ENCODE data around the gene ADK. TPM values are rescaled to one million over a fixed set of nuclear protein-coding genes. Genes with fewer than 3 reads are reported as not detected.

ADK gene
- total RNA-seq, 2 experiments from 2014 or later: 56.5 to 57.4 TPM

DNA sequence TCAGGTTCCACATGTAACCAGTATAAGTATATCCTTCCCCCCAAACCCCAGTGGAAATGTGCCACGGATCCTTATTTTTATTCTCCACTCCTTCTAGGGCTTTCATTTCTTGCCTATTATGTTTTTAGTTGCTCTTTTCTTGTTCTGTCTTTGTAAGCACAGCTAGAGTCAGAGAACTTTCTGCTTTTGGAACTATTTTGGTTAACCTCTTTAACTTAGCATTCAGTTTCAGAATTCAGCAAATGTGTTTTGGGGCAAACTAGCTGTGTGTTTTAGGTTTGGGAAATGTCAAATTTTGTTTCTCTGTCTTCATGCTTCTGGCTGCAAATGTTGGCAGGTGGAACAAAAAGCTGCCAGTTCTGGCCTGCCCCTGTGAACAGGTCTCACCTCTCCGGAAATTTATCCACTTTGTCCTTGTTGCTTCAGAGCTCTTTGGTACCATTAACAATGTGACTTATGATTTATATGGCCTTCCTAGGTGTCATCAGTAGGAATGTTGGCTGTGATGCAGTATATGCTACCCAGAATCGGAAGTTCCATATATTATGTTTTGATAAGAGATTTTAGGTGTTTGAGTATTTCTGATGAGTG is 156.1 kb downstream of the ADK start:
- H3K36me3 Mint-ChIP-seq: peaks cover 16% of the 10 kb centered on the region
- no peaks in the 10 kb centered on the region for H3K27me3 Mint-ChIP-seq
- H3K4me3 Mint-ChIP-seq: no peak overlapping the region
- H3K27ac Mint-ChIP-seq: no peak overlapping the region
- peaks cover 16% of the 10 kb centered on the region for H3K4me1 Mint-ChIP-seq
- DNase-seq: no peak
- no peaks in the 10 kb centered on the region for H3K9me3 Mint-ChIP-seq

- DNase-seq: no peak
- Mint-ChIP-seq H3K9me3 (no peaks in the 10 kb centered on the region), H3K27me3 (no peaks in the 10 kb centered on the region), H3K27ac (no peak overlapping the region), H3K36me3 (peaks cover 21% of the 10 kb centered on the region), H3K4me3 (no peak overlapping the region), H3K4me1 (peaks cover 14% of the 10 kb centered on the region)
Measured at GRCh38 chr10:74310652-74311257, 159.7 kb downstream of the ADK start.

DNA sequence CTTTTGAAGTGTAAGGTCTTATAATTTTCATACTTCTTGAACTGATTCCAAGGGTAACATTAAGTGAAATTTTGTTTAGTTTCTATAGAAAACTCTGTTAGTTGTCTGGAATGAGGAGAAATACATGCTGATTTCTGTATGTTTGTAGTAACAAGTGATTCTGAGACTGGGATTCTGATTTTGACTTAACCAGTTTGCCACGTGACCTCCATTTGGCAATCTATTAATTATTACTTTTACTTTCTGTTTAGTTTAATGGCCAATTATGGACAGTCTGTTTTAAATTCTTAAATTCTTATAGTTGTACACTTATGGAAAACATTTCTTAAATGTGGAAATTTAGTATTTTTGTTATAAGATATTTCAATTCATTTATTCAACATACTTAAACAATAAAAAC is 163.1 kb downstream of the ADK start:
- peaks cover 7% of the 10 kb centered on the region for H3K4me1 Mint-ChIP-seq
- no peak overlapping the region for H3K4me3 Mint-ChIP-seq
- H3K27me3 Mint-ChIP-seq: no peaks in the 10 kb centered on the region
- H3K36me3 Mint-ChIP-seq: peaks cover 38% of the 10 kb centered on the region
- no peak for DNase-seq
- peaks cover 3% of the 10 kb centered on the region for H3K9me3 Mint-ChIP-seq
- H3K27ac Mint-ChIP-seq: no peak overlapping the region

DNA sequence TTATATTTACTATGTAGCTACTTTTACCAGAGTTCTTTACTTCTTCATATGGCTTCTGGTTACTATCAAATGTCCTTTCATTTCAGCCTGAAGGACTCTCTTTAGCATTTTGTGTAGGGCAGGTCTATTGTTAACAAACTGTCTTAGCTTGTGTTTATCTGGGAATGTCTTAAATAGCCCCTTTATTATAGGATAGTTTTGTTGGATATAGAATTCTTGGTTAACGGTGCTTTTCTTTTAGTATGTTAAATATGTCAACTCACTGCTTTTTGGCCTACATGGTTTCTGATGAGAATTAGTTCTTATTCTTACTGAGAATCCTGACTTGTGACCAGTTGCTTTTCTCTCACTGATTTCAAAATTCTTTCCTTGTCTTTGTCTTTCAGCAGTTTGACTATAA is 169.0 kb downstream of the ADK start:
- no peaks in the 10 kb centered on the region for H3K27me3 Mint-ChIP-seq
- no peak overlapping the region for H3K4me3 Mint-ChIP-seq
- H3K27ac Mint-ChIP-seq: no peak overlapping the region
- H3K9me3 Mint-ChIP-seq: peaks cover 23% of the 10 kb centered on the region
- peaks cover 6% of the 10 kb centered on the region for H3K4me1 Mint-ChIP-seq
- no peak for DNase-seq
- H3K36me3 Mint-ChIP-seq: peaks cover 72% of the 10 kb centered on the region

DNA sequence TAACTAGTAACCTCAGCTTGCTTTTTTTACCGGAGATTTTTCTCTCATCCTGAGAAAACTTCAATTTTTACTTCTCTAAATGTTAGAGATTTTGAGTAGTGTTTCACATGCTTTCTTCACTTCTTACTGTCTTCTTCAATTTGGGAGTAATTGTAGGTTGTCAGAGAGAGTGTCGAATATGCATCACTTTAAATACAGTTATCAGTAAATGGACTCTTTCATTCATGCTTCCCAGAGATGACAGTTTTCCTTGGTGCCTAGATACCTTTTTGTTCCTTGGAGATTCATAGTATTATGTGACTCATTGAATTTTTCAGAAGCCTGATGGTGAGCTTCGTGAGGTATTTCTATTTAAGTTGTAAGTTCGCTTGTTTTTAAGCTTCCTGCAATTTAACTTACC is 169.7 kb downstream of the ADK start:
- H3K36me3 Mint-ChIP-seq: peaks cover 73% of the 10 kb centered on the region
- DNase-seq: no peak
- no peak overlapping the region for H3K27ac Mint-ChIP-seq
- H3K4me3 Mint-ChIP-seq: no peak overlapping the region
- H3K27me3 Mint-ChIP-seq: no peaks in the 10 kb centered on the region
- H3K4me1 Mint-ChIP-seq: peaks cover 6% of the 10 kb centered on the region
- H3K9me3 Mint-ChIP-seq: peaks cover 23% of the 10 kb centered on the region

DNA sequence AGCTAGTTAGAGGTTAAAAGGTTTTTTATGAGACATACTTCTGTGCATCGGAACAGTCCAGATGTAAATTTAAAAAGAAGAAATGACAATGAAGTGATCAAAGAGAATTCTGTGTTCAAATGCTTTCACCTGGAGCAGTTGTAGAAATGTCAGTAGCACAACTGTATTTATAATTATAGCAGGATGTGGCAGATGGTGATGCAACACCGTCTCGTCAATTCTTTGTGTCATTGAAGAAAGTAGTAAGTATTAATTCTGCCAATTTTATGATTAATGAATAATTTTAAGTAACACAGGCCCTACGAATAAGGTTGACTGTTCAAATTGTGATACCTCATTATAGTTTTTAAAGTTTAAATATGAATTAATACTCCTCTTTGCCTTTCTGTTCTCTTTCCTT is 171.1 kb downstream of the ADK start:
- H3K27ac Mint-ChIP-seq: no peak overlapping the region
- no peak for DNase-seq
- H3K27me3 Mint-ChIP-seq: no peaks in the 10 kb centered on the region
- H3K9me3 Mint-ChIP-seq: peaks cover 26% of the 10 kb centered on the region
- H3K36me3 Mint-ChIP-seq: peaks cover 66% of the 10 kb centered on the region
- peaks cover 8% of the 10 kb centered on the region for H3K4me1 Mint-ChIP-seq
- no peak overlapping the region for H3K4me3 Mint-ChIP-seq

GRCh38 chr10:74322565-74322964 is 171.5 kb downstream of the ADK start:
- Mint-ChIP-seq H3K27ac (peak overlapping the region; percentile 55), H3K36me3 (peaks cover 63% of the 10 kb centered on the region), H3K9me3 (peaks cover 26% of the 10 kb centered on the region), H3K27me3 (no peaks in the 10 kb centered on the region), H3K4me3 (no peak overlapping the region), H3K4me1 (peaks cover 11% of the 10 kb centered on the region)
- no peak for DNase-seq

- H3K27ac Mint-ChIP-seq: no peak overlapping the region
- H3K4me3 Mint-ChIP-seq: no peak overlapping the region
- no peak for DNase-seq
- no peaks in the 10 kb centered on the region for H3K27me3 Mint-ChIP-seq
- peaks cover 45% of the 10 kb centered on the region for H3K36me3 Mint-ChIP-seq
- peaks cover 5% of the 10 kb centered on the region for H3K9me3 Mint-ChIP-seq
- peaks cover 9% of the 10 kb centered on the region for H3K4me1 Mint-ChIP-seq
Measured at GRCh38 chr10:74328388-74328787, 177.4 kb downstream of the ADK start.

GRCh38 chr10:74329873-74330272 is 178.9 kb downstream of the ADK start:
- H3K27me3 Mint-ChIP-seq: no peaks in the 10 kb centered on the region
- peaks cover 38% of the 10 kb centered on the region for H3K36me3 Mint-ChIP-seq
- H3K27ac Mint-ChIP-seq: no peak overlapping the region
- no peak for DNase-seq
- peaks cover 3% of the 10 kb centered on the region for H3K9me3 Mint-ChIP-seq
- H3K4me3 Mint-ChIP-seq: no peak overlapping the region
- peaks cover 15% of the 10 kb centered on the region for H3K4me1 Mint-ChIP-seq

GRCh38 chr10:74330646-74331045 is 179.6 kb downstream of the ADK start:
- no peak for DNase-seq
- Mint-ChIP-seq H3K27me3 (no peaks in the 10 kb centered on the region), H3K27ac (no peak overlapping the region), H3K4me1 (peaks cover 15% of the 10 kb centered on the region), H3K9me3 (peaks cover 3% of the 10 kb centered on the region), H3K4me3 (no peak overlapping the region), H3K36me3 (peaks cover 35% of the 10 kb centered on the region)

- no peak overlapping the region for H3K27ac Mint-ChIP-seq
Measured at GRCh38 chr10:74332398-74332797, 181.4 kb downstream of the ADK start.

DNA sequence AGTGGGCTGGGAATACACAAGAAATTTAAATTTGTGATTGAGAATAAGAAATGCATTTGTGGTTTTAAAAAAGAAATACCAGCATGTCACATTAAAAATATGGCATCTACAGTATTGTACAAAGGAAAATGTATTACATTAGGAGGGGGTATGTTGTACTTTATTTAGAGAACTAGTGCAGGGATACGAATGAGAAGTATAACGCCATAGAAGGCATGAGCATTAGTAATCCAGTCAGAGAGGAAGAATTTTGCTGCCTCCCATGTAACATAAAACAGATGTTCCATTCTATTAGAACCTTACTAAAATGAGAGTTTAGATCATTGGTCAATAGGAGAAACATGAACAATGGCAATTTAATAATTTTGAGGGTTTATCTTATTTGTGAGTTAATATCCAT is 182.2 kb downstream of the ADK start:
- H3K36me3 Mint-ChIP-seq: peaks cover 32% of the 10 kb centered on the region
- DNase-seq: no peak
- H3K27me3 Mint-ChIP-seq: no peaks in the 10 kb centered on the region
- no peaks in the 10 kb centered on the region for H3K9me3 Mint-ChIP-seq
- H3K27ac Mint-ChIP-seq: no peak overlapping the region
- no peak overlapping the region for H3K4me3 Mint-ChIP-seq
- peaks cover 15% of the 10 kb centered on the region for H3K4me1 Mint-ChIP-seq

More at GRCh38 chr10:74332398-74332797, 181.4 kb downstream of the ADK start:
- Mint-ChIP-seq H3K4me3 (no peak overlapping the region), H3K9me3 (no peaks in the 10 kb centered on the region), H3K27me3 (no peaks in the 10 kb centered on the region), H3K4me1 (peaks cover 15% of the 10 kb centered on the region), H3K36me3 (peaks cover 32% of the 10 kb centered on the region)
- no peak for DNase-seq

DNA sequence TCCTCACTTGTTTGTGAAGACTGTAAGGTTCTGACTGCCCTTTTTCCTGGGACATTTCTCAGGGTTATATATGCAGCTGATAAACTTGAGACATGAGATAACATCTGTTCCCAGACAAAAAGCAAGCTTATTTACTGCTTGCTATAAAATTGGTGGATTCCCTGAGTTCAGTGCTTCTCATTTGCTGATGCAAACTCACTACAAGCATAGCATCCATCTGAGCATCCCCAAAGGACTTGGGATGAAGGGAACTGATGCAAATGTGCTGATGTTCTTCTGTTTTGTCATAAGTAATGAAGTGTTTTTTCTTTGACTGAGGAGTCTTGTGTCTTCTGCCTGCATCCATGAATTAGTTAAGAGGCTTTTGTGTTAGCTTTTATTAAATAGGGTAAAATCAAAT is 183.2 kb downstream of the ADK start:
- peaks cover 26% of the 10 kb centered on the region for H3K36me3 Mint-ChIP-seq
- peaks cover 15% of the 10 kb centered on the region for H3K4me1 Mint-ChIP-seq
- H3K27ac Mint-ChIP-seq: no peak overlapping the region
- no peaks in the 10 kb centered on the region for H3K27me3 Mint-ChIP-seq
- no peak for DNase-seq
- no peaks in the 10 kb centered on the region for H3K9me3 Mint-ChIP-seq
- no peak overlapping the region for H3K4me3 Mint-ChIP-seq

- H3K4me3 Mint-ChIP-seq: no peak overlapping the region
- peaks cover 25% of the 10 kb centered on the region for H3K36me3 Mint-ChIP-seq
- H3K9me3 Mint-ChIP-seq: no peaks in the 10 kb centered on the region
- H3K27ac Mint-ChIP-seq: no peak overlapping the region
- DNase-seq: no peak
- H3K4me1 Mint-ChIP-seq: peaks cover 13% of the 10 kb centered on the region
- no peaks in the 10 kb centered on the region for H3K27me3 Mint-ChIP-seq
Measured at GRCh38 chr10:74335501-74335900, 184.5 kb downstream of the ADK start.

DNA sequence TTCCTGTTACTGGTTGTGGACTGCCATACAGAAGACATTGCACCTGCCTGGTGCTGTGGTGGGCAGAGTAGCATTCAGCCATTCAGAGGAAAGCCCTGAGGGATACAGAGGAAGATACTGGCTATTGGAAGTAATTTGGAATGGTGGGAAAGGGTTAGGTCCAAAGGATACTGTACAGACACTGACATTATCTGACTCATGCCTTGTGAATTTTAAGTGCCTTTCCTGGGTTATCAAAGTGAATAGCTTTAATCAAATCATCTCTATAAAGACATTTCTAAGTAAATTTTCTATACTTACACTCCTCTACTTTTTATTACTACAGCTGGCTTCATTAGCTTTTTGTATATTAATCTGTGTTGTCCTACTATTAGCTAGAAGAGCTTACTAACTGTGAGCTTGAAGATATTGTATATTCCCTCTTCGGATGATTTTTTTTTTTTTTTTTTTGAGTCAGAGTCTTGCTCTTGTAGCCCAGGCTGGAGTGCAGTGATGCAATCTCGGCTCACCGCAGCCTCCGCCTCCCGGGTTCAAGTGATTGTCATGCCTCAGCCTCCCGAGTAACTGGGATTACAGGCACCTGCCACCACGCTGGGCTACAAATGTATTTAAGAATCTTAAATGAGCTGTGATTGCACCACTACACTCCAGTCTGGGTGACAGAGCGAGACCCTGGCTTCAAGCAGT is 186.5 kb downstream of the ADK start:
- no peak for DNase-seq
- peaks cover 11% of the 10 kb centered on the region for H3K4me1 Mint-ChIP-seq
- H3K9me3 Mint-ChIP-seq: peaks cover 1% of the 10 kb centered on the region
- H3K36me3 Mint-ChIP-seq: peaks cover 30% of the 10 kb centered on the region
- H3K27me3 Mint-ChIP-seq: no peaks in the 10 kb centered on the region
- H3K4me3 Mint-ChIP-seq: no peak overlapping the region
- no peak overlapping the region for H3K27ac Mint-ChIP-seq

DNA sequence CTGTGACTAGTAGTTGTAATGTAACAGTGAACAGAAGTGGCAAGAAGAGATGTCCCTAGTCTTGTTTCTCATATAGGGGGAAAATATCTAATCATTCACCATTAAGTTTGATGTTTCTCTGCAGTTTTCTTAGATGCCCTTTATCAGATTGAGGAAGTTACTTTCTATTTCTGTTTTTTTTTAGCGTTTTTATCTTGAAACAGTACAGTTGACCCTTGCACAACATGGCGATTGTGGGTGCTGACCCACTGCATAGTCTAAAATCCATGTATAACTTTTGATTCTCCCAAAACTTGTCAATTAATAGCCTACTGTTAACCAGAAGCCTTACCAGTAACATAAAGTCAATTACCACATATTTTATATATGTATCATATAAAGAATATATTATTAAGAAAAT is 192.0 kb downstream of the ADK start:
- H3K27ac Mint-ChIP-seq: no peak overlapping the region
- no peaks in the 10 kb centered on the region for H3K27me3 Mint-ChIP-seq
- no peak for DNase-seq
- peaks cover 55% of the 10 kb centered on the region for H3K36me3 Mint-ChIP-seq
- H3K4me1 Mint-ChIP-seq: peaks cover 2% of the 10 kb centered on the region
- peaks cover 16% of the 10 kb centered on the region for H3K9me3 Mint-ChIP-seq
- no peak overlapping the region for H3K4me3 Mint-ChIP-seq
